GM21423 (cell line): ENCODE data around the gene PPP1R7.

Experiments
- ATAC-seq: cut with Tn5 transposase; IDR thresholded peaks from one replicate; pipeline ENCODE4 v1.9.1; 2021; ENCODE audit warnings: mild to moderate bottlenecking, moderate library complexity; ENCODE audit not compliant: unreplicated experiment

PPP1R7 gene

DNA sequence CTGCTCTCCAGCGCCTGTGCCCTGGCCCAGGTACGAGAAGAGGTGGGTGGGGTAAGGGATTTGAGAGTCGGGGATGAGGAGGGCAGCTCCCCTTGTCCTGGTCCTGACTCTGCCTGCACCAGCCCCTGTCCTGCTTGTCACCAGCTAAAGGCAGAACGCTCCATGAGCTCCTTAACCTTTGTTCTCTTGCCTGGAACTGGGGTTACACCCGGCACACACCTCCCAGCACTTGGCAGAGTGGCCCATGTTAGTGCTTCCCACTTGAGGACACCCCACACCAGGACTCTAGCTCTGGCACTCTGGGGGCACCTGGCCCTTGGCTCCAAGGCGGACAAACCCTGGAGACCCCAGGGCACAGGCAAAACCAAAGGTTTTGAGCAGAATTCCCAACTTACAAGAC is 57.4 kb downstream of the PPP1R7 start:
- ATAC-seq = no peak

DNA sequence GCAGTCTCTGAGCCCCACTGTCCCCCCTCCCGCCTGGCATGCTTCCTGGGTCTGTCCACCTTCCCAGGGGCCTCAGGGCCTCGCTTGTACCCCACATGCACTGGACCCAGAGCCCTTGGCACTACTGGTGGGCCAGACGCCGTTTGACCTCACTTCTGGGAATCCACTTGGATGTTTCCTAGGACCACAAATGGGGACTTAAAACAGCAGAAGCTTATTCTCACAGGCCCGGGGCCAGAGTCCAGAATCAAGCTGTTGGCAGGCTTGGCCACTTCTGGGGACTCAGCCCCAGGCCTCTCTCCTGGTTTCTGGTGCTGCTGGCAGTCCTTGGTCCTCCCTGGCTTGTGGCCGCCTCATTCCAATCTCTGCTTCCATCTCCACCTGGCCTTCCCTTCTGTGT is 57.8 kb downstream of the PPP1R7 start:
- no peak for ATAC-seq

DNA sequence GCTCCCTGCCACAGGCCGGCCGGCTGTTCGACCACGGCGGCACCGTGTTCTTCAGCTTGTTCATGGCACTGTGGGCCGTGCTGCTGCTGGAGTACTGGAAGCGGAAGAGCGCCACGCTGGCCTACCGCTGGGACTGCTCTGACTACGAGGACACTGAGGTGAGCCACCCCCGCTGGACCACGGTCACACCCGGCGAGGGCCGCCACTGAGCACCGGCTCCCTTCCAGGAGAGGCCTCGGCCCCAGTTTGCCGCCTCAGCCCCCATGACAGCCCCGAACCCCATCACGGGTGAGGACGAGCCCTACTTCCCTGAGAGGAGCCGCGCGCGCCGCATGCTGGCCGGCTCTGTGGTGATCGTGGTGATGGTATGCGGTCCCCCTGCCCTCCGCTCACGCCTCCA is 59.0 kb downstream of the PPP1R7 start:
- no peak for ATAC-seq

DNA sequence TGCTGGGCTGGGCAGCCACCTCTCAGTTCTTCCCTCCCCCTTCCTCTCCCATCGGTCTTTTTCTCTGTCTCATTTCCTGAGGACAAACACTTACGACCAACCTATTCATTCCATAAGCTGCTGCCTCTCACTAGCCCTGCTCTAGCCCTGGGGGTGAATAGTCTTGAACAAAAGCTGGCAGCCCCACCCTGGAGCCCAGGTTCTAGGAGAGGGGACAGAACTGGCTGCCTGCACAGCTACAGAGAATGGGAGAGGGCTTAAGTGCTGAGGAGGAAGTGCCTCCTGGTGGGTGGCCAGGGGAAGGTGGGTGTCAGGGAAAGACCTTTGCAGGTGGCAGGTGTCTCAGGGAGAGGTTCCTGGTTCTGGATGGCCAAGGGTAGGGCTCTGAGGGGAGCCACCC is 61.0 kb downstream of the PPP1R7 start:
- no peak for ATAC-seq

DNA sequence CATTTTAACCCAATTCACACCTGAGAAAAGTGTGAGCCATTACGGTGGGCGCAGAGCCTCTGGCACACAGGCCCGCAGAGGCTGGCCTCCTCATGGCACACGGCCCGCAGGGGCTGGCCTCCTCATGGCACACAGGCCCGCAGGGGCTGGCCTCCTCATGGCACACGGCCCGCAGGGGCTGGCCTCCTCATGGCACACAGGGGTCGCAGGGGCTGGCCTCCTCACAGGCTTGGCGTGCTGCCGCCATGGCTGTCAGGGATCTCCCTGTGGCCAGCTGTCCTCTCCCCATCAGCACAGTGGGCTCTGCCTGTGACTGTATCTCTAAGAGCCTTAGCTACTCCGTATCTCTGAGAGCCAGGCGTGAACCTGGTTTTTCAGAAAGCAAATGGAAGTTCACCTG is 62.8 kb downstream of the PPP1R7 start:
- no peak for ATAC-seq

GRCh38 chr2:241213567-241213966 is 63.3 kb downstream of the PPP1R7 start:
- ATAC-seq = no peak

DNA sequence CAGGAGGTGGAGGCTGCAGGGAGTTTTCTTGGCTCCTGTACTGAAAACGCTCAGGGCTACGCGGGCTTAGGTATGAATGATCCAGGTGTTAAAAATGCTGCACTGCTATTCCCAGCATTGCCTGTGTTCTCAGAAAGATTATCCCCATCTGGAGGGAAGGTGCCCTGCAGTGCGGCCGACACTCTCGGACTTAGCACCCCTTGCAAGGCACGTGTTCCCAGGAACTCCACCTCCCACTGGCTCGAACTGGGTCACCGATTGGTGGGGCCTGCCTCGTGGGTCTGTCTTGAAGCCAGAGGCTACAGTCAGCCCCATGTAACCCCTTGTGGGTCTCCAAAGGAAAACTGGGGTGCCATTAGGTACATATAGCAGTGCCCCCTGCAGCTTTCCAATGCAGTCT is 63.9 kb downstream of the PPP1R7 start:
- no peak for ATAC-seq

GRCh38 chr2:241214766-241215165 is 64.5 kb downstream of the PPP1R7 start:
- no peak for ATAC-seq

GRCh38 chr2:241215421-241215820 is 65.2 kb downstream of the PPP1R7 start:
- no peak for ATAC-seq

- no peak for ATAC-seq
These were observed 66.0 kb downstream of the PPP1R7 start for GRCh38 chr2:241216211-241216761.

DNA sequence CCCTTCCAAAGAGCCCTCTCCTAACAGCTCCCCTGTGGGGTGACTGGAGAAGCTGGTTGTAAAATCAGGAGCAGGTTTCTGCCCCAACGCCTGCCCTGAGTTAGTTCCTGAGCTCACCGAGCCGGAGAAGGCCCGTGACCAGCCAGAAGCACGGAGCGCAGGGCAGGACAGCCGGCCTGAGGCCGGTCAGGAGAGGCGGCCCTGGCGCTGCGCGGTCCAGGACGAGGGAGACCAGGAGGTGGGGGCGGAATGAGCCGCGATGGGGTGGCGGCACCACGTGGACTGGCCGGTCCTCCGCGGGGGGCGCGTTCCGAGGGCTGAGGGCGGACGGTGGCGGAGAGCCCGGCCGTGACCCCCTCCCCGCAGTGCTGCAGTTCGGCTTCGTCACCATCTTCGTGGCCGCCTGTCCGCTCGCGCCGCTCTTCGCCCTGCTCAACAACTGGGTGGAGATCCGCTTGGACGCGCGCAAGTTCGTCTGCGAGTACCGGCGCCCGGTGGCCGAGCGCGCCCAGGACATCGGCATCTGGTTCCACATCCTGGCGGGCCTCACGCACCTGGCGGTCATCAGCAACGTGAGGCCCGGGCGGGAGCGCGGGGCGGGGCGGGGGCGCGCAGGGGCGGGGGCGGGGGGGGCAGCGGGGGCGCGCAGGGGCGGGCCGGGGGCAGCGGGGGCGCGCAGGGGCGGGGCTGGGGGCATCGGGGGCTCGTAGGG is 67.2 kb downstream of the PPP1R7 start:
- ATAC-seq = peak; percentile 55

DNA sequence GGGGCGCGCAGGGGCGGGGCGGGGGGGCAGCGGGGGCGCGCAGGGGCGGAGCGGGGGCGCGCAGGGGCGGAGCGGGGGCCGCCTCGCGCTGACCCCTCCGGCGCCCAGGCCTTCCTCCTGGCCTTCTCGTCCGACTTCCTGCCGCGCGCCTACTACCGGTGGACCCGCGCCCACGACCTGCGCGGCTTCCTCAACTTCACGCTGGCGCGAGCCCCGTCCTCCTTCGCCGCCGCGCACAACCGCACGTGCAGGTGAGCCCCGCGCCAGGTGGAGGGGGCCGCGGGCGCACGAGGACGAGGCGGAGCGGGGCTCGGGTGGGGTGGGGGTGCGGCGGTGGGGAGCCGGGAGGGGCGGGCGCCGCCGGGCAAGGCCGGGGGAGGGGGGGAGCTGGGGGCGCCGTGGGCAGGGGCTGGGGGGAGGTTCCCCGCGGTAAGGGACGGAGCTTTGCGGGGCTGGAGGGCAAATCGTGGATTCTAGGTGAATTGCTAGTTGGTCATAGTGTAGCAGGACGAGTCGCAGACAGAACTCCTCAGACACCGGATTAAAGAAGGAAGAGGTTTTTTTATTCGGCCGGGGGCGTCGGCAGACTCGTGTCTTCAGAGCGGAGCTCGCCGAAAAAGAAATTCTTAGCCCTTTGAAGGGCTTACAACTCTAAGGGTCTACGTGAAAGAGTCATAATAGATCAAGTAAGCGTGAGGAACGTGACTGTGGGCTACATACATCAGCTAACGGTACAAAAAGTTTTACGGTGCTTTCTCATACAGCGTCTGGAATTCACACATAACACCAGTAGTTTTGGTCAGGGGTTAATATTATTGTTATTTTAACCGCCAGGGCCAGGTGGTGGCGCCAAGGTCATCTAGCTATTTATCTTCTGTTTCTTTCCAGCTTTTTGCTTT is 68.1 kb downstream of the PPP1R7 start:
- no peak for ATAC-seq

GRCh38 chr2:241219030-241219382 is 68.7 kb downstream of the PPP1R7 start:
- no peak for ATAC-seq

DNA sequence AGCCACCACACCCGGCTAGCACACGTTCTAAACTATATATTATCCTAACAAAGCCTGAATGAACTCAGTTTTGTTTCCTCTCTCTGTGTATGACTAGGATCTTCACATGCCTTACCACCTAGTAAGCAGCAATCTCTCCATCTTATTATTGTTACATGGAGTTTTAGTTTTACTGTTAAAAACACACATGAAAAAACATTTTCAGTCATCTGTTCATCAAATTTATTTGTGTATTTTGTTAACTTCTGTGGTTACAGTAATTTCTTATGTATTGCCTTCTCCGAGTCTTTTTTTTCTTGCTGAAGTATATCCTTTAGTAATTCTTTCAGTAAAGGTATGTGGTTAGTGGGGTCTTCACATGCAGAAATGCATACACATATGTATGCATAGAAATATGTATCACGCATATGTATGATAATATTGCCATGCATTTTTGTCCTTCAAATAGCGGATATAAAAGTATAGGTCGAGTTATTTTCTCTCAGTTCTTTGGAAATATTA is 69.6 kb downstream of the PPP1R7 start:
- ATAC-seq = no peak

- no peak for ATAC-seq
These were observed 73.1 kb downstream of the PPP1R7 start for GRCh38 chr2:241223211-241224017.

DNA sequence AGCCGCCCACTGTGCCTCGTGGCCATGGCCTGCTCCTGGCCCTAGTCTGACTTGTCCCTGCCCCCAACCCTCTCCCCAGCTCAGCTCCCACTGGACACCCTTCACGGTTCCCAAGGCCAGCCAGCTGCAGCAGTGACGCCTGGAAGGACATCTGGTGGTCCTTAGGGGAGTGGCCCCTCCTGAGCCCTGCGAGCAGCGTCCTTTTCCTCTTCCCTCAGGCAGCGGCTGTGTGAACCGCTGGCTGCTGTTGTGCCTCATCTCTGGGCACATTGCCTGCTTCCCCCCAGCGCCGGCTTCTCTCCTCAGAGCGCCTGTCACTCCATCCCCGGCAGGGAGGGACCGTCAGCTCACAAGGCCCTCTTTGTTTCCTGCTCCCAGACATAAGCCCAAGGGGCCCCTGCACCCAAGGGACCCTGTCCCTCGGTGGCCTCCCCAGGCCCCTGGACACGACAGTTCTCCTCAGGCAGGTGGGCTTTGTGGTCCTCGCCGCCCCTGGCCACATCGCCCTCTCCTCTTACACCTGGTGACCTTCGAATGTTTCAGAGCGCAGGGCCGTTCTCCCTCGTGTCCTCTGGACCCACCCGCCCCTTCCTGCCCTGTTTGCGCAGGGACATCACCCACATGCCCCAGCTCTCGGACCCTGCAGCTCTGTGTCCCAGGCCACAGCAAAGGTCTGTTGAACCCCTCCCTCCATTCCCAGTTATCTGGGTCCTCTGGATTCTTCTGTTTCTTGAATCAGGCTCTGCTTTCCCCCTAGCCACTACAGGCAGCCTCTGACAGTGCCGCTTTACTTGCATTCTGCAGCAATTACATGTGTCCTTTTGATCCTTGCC is 74.0 kb downstream of the PPP1R7 start:
- ATAC-seq = no peak

DNA sequence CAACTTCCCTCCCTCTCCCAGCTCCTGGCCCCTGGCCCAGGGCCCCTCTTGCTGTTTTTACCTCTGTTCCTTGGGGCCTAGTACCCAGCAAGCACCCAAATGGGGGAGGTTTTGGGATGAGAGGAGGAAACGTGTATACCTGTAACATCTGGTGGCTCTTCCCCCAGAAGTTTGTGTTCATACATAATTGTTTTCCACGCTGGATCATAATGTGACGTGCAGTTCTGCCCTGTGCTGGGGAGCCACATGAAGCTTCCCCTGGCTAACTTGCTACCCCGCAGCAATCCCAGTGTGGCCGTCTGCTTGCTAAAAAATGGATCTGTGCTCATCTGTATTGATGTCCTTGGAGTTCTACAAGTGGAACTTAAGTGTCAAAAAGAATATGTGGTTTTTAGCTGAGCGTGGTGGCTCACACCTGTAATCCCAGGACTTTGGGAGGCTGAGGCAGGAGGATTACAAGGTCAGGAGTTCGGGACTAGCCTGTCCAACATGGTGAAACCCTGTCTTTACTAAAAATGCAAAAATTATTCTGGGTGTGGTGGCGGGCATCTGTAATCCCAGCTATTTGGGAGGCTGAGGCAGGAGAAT is 74.7 kb downstream of the PPP1R7 start:
- ATAC-seq = no peak

DNA sequence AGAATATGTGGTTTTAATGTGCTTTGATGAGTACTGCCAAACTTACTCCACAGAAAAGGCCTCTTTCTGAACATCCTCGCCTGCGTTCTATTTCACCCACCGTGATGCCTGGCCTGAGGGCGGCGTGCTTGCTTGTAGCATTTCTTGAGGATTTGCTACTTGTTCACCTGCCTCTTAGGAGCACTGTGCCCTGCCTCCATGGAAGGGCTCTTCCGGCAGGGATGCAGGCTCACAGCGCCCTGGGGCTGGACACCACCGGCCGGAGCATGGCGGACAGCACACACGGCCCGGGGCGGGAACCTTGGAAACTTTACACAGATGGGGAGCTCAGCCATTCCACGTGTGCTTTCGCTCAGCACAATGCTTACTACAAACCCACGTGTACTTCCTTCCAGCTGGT is 75.3 kb downstream of the PPP1R7 start:
- ATAC-seq = no peak

DNA sequence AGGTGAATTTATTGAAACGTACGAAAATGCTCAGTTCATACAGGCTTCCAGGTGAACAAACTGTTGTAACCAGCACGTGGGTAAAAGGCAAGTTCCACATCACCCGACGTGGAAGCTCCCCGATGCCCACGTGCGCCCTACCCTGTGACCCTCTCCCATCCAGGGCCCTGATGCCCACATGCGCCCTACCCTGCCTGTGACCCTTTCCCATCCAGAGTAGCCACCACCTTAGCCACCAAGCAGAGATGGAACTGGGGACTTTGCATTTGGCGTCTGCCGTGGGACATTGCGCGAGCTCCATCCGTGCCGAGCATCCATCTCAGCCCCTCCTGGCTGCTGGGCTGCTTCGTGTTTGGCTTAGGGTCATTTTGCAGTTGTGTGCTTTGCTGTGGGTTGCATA is 75.7 kb downstream of the PPP1R7 start:
- no peak for ATAC-seq
